GM19468 (cell line): ENCODE measurements around the gene ATP12A.

Source experiments
- ATAC-seq: cut with Tn5 transposase; IDR thresholded peaks from one replicate; pipeline ENCODE4 v1.9.1; 2021; ENCODE audit warnings: mild to moderate bottlenecking, moderate library complexity, moderate number of reproducible peaks; ENCODE audit not compliant: unreplicated experiment; ENCODE audit errors: extremely low read depth

The ATP12A gene

GRCh38 chr13:24662195-24663088, 17.8 kb upstream of the ATP12A start:
- ATAC-seq: no peak

- ATAC-seq: no peak
Measured at GRCh38 chr13:24663089-24663395, 17.2 kb upstream of the ATP12A start.

DNA sequence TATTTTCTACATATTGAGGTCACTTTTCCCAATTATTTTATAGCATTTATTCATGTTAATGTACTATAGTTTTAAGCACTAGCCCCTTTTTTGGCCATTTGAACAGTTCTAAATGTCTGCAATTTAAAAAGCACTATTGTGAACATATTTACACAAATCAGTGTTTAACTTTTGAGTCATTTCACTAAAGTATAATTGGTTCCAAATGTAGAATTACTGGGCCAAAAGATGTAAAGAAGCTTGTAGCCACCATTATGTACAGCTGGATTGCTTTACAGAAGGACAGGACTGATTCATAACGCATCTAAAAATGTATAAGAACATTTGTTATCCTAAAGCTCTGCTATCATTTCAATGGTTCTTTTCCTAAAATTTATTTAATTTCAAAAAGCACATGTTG, 16.6 kb upstream of the ATP12A start:
- ATAC-seq: no peak

DNA sequence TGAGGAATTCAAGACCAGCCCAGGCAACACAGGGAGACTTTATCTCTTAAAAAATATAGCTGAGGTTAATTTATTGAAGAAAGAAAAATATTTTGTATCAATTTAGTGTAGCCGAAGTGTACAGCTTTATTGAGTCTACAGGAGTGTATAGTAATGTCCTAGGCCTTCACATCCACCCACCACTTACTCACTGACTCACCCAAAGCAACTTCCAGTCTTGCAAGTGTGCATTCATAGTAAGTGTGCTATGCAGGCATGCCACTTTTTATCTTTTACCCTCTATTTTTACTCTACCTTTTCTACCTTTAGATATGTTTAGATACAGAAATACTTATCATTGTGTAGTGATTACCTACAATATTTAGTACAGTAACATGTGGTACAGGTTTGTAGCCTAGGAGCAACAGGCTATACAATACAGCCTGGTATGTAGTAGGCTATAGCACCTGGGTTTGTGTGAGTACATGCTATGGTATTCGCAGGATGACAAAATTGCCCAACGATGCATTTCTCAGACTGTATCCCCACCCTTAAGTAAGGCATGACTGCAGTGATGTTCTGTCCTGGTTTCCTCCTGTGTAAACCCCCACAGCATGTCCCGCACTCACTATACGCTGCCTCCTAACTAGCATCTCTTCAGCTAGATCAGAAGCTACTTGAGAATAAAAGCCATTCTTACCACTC, 15.3 kb upstream of the ATP12A start:
- no peak for ATAC-seq

GRCh38 chr13:24668511-24668910, 11.7 kb upstream of the ATP12A start:
- no peak for ATAC-seq

DNA sequence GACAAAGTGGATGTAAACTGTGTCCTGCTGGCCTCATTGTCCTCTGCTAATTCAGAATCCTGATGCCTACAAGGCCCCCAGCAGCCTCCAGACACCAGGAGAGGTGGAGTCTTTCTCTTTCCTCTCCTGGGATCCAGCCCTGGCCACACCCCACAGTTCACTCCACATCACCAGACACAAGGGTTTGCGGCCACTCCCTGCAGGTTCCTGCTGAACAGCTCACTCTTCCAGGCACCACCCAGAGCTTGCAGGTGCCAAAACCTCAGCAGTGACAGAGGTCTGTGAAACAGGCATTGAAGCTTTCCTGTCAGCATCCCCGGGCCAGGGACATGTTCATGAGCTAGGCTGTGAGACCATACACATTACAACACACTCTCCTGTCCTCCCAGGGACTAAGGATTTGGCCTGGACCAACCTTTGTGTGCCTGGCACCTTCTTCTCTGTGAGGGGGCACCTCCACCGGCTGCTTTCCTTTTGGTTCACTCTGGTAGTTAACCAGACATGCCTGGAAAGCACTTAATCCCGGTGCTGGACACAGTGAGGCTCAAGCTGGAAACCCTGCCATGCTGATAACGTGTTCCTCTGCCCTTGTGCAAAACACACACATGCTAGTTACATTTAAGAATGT, 11.1 kb upstream of the ATP12A start:
- no peak for ATAC-seq

DNA sequence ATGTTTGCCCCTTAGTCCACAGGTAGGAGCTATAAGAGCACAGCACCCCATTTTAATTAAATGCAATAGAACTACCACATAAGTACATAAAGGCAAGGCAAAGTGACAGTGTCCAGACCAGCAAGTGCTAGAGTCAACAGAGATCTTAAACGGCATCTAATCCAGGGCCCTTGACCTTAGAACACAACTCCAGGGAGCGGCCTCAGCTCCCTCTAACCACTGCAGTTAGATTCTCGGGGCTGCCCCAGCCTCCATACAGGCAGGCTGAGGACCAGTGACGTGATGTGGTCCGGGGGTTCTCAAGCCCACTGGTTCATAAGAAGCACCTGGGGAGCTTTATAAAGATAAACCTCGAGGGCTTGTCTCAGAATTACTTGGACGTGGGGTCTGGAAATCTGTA, 10.0 kb upstream of the ATP12A start:
- no peak for ATAC-seq

DNA sequence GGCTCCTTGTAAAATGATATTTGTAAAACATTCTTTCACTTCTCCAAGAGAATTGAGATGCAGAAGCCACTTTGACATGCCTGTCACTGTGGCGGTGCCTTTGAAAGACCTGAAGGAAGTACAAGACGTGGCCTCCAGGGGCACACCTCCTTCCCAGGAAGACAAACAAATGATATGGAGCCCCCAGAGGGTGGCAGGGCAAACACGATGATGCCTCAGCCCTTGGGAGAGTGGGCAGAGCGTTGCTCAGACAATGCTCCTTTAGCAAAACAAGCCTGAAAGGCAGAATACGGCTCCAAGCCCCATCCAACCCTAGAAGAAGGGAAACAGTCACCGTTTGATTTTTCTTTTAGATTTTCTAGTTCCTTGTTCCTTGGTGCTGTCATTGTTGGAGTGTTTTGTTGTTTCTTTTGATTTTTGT, 9.2 kb upstream of the ATP12A start:
- ATAC-seq: no peak

- no peak for ATAC-seq
Measured at GRCh38 chr13:24671386-24672113, 8.7 kb upstream of the ATP12A start.

DNA sequence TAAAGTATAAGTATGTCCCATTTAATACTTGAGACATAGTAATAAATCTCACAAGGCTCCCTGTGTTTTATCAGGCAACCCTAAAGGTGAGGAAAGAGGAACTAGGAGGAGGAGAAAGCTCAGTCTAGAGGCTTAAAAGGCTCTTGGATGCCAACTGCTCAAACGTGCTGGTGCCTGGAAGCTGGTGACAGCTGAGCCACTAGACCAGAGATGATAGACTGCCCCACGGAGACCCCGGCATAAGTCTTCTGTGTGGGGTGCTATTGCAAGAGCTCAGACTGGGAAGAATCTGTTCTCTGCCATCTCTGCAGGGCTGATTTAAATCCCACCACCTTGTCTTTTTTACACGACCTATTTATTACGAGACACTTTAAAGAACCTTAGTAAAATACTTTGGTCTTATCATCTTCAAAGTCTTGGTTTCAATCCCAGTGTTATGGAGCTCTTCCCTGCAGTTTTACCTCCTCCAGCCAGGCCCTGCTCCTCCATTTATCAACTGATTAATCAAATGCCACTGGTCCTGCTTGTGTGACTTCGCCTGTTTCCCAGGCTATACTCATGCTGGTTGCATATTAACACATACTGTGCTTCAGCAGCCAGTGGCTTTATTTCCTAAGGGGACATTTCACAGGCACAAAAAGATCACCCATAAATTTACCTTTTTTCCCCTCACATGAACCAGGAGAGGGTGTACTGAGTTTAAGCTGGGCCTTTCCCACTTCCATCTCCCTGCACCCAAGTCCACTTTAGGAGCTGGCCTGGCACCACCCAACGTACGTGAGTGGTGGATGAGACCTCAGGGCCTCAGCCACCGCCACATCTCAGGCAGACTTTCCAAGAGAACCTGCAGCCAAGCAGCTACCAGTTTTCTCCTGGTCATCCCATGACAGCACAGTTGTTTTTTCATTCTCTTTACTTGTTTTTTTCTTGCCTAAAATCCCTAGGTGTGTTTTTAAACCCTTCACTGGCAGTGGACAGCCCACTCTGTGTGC, 7.8 kb upstream of the ATP12A start:
- no peak for ATAC-seq

DNA sequence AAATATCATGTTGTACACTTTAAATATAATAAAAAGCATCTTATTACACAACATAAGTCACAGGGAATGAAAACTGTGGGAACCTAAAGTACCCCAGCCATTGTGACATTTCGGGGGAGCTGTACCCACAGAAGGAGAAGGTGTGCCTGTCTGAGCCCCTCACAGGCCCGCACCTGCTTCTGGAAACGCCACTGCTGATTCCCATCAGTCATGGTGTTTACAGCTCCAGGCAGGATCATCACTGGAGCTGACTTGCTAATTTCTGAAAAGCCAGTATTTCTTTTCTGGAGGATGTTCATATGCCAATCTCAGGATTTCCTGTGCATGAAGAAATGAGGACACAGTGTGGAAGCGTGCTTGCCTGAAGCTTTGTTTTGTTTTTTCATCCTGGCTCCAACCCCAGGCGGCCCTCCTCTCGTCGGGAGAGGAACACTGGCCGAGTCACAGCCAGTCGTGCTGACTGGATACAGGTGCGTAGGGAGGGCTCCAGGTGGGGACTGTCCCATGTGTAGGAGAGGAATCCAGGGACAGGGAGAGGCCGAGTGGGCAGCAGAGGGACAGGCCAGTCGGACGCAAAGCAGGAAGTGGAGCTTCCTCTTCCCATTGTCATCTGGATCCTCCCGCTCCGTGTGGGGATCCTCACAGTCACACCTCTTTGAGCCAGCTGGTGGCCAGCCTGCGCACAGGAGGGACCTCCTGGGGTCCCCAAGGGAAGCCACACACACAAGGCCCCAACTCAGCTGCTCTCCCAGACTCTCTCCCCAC, 4.2 kb upstream of the ATP12A start:
- no peak for ATAC-seq

DNA sequence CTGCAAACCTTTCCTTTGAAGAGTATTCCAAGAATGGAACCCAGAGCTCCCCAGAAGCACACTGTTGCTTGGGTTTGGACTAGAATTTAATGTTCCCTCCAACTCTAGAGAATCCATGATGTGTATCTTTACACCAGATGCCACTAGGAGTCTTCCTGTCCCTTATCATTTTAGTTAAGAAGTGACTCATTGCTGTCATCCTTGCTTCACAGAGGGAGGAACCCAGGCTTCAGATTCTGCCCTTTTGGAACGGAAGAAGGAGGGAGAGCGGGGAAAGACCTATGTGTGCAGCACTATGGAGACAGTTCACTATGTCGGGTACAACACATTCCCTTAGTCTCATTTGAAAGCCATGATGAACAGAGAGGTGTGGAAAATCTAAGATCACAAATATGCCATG, 2.1 kb upstream of the ATP12A start:
- ATAC-seq: no peak

DNA sequence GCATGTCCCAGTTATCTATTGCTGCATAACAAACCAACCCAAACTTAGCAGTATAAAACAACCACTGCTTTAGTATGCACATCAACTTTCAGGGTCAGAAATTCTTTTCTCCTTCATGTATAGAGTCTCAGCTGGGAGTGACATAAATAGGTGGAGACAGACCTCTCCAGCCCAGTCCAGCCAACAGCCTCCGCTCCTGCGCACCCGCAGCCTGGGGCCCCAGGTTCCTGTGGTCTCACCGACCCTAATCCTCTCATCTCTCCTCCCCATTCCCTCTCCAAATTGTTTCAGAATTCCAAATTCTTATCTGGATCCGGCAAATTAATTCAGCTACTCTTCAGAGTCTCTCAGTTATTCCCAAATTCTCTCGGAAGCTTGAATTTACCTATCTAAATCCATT, 522 bp upstream of the ATP12A start:
- no peak for ATAC-seq

GRCh38 chr13:24680921-24681604, 855 bp downstream of the ATP12A start:
- ATAC-seq: no peak

- ATAC-seq: no peak
Measured at GRCh38 chr13:24681930-24682329, 1.7 kb downstream of the ATP12A start.

- no peak for ATAC-seq
Measured at GRCh38 chr13:24682353-24682752, 2.1 kb downstream of the ATP12A start.

DNA sequence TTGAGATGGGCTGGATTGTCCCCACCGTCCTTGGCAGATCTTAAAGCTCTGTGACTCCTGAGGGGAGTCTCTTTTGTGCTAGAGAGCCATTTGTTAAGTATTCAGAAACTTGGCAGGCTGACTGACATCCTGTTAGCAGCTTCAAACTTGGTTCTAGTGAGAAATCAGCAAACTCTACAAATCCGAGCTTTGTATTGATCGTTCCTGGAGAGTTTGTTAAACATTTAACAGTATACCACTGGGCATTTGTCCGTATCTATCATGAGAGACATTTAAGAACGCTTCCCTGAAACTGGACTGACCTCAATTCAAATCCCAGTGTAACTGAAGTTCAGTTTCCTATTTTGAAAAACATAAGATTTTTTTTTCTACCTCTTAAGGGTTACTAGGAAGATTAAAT, 3.1 kb downstream of the ATP12A start:
- ATAC-seq: no peak
